GM19324 (cell line): Measurements from ENCODE around the gene SHOC2.
A peak's percentile ranks its signal among the peaks of the same experiment; 100 is the strongest.

Experiments
- ATAC-seq: cut with Tn5 transposase; IDR thresholded peaks from one replicate; pipeline ENCODE4 v1.9.1; 2021; ENCODE audit warnings: mild to moderate bottlenecking, moderate library complexity; ENCODE audit not compliant: unreplicated experiment, low FRiP score

The SHOC2 gene

GRCh38 chr10:110919349-110919931 lies at the start of gene SHOC2:
TSS of gene SHOC2 (plus strand) at chr10:110919604. CDS start at chr10:110964359, 44,755 bp downstream.
- ATAC-seq: no peak

GRCh38 chr10:110870823-110871297 lies 48.5 kb upstream of the SHOC2 start:
- ATAC-seq: no peak

DNA sequence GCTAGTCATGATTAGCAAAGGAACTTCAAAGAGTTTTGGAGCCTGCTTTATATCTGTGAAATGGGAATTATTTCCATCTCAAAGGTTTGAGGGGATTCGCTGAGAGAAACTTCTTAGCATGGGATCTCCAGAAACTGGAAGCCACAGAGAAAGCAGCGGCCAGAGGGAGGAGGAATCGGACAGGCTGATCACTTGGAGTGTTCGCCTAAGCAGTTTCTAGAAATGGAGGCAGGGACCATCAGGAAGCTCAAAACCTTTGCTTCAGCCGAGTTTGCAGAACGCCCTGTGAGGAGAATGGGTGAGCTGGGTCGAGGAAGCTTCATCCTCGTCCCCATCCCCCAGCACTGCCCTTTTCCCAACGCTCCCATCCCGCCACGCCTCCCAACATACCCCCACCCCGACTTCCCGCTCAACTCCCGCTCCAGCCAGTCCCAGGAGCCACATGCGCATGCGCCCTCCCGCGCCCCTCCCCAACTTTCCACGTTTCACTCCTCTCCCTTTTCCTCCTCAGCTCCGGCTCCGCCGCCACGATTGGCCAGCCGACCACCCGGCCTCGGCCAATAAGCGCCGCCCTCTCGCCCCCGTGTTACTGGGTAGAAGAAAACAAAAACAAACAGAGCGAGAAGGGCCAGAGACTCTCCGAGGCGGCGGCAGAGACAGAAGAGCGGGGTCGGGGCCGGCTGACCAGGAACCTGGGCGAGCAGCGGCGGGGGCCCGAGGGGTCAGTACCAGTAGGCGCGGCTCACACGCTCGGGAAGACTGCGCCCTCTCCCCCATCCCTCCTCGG lies 47.9 kb upstream of the SHOC2 start, which contains the start of gene PDCD4:
Gene PDCD4, plus strand, starts transcription at position 631 of the 787 bp plus-strand sequence. CDS start 4,100 bp downstream, outside the sequence.
- ATAC-seq: peak; percentile 76

DNA sequence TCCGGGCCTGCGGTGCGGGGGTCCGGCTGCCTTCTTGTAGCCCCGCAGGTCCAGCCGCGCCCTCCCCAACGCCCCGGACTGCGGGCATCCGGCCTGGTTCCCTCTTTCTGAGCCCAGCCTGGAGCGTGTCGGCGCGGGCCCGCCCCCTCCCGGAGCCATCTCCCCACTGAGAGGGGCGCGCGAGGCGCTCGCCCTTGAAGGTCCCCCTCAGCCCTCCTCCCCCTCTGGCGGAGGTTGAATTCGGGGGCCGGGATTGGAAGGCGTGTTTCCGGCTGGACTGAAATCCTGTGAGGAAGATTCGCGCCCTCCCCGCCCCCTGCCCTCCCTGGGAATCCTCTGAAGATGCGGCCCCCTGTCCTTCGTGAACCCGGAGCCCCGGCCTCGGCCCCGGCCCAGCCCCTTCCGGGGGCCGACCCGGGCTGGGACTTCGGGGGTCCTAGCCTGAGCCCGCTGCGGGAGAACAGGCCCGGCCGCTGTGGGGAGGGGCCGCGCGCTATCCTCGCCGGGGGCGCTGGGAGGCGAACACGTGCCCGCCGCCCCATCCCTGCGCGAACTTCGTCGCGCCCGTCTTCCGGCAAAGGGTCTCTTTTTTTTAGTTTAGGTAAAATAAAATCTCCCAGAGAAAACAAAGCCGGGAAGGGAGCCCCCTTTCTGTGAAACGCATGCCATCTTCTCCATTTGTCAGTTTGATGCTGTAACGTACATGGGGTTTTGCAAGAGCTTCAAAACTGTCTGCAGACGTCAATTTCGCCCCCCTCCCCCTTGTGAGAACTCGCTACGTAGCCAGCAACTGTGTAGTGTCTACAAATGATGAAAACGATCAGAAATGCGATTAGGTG lies 47.0 kb upstream of the SHOC2 start:
- ATAC-seq: peak; percentile 40

DNA sequence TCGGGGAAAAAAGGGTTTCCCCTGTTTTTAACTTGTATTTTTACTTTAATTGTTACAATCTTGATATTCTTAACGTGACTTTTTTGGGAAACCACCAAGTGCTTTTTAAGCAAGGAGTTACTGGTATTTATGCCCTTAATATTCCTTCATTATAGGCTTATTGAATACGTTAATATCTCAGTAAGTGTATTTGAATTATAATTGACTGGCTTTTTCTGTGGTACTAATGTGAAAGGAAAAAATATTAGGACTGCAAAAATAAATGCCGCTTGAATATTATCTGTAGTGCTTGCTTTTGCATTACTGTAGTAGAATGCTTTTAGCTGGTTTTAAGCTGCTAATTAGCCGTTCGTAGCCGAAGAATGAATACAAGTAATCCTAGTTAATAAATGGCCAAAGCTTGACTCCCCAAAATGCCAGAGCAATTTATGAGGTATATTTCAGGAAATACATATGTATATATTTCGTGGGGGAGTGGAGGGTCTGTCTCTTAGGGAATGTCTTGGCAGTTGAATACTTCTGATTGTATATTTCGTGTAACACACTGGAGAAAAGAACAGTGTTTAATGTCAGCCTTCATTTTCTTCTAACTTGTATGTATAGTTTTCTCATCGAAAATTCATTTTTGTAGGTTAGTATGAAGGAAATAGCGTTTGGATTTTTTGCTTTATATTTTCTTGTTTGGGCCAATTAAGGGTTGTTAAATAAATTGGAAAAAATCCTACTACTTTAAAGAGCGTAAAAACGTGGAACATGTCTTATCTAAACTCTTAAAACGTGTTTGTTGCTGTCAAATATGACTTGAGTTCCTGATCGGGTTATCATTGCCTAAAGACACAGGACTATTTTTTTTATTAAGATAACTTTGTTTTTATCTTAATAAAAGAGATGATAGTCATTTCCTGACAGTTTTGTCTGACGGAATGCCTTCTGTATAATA lies 46.1 kb upstream of the SHOC2 start:
- no peak for ATAC-seq

- no peak for ATAC-seq
These were observed 45.5 kb upstream of the SHOC2 start for GRCh38 chr10:110873951-110874350.

- ATAC-seq: no peak
These were observed 43.4 kb upstream of the SHOC2 start for GRCh38 chr10:110876000-110876399.

GRCh38 chr10:110876788-110877187 lies 42.6 kb upstream of the SHOC2 start:
- no peak for ATAC-seq

DNA sequence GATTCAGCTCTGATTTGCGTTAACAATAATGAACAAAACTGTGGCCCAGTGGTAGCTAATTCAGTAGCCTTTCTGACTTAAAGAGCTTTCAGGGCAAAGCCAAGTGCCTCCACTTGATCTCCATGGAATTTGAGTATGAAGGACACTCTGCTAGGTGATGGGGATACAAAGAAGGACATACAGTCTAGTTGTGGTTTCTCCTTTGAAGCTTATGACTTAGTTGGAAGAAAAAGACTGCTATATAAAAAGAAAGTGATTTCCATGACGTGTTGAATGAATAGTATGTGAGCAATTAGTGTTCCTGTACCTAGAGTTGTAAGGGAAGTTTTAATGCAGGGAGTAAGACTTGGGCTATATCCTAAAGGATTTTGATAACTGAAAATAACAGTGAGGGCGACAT lies 39.4 kb upstream of the SHOC2 start:
- ATAC-seq: no peak

GRCh38 chr10:110881247-110881646 lies 38.2 kb upstream of the SHOC2 start:
- ATAC-seq: no peak

GRCh38 chr10:110881905-110882304 lies 37.5 kb upstream of the SHOC2 start:
- no peak for ATAC-seq

DNA sequence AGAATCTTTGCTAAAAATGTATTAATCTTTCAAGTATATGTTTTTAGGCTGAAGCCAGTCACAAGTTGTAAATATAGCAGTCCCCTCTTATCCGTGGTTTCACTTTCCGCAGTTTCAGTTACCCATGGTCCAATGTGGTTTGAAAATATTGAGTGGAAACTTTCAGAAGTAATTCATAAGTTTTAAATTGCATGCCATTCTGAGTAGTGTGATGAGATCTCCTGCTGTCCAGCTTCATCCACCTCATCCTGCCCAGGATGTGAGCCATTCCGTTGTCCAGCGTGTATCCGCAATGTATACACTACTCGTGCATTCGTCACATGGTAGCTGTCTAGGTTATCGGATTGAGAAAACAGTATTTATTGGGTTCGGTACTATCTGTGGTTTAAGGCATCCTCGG lies 35.5 kb upstream of the SHOC2 start:
- no peak for ATAC-seq

DNA sequence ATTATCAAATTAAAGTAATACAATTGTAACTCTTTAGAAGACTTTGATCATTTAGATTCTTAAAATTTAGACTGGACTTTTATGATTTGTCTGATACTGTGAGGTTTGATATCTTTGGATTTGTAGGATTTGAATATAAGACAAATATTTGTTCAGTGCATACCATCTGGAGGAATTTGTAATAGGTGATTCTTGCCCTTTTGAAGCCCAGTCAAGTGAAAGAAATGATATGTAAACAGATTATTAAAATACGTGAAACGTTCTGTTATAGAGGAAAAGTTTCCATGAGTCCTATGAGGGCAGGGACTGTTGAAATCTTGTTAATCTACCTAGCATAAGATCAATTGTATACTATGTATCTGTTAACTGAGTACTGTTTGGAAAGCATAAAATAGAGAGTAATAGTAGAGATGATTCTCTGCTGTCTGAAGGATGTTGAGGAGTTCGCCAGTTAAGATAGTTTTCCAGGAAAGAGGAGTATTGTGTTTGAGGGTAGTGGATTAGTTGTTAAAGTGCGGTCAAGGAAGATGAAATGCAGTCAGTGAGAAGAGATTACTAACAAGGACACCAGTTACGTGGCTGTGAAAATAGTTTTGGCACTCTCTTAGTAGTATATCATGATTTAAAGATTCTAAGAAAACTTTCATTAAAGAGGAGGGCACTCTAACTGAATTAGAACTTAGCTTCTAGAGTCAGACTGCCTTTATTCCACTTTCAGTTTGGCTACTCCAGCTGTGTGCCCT lies 33.3 kb upstream of the SHOC2 start:
- ATAC-seq: no peak

GRCh38 chr10:110887560-110887959 lies 31.8 kb upstream of the SHOC2 start:
- ATAC-seq: no peak

- ATAC-seq: no peak
These were observed 26.7 kb upstream of the SHOC2 start for GRCh38 chr10:110892602-110893288.

- ATAC-seq: no peak
These were observed 25.7 kb upstream of the SHOC2 start for GRCh38 chr10:110893559-110894179.

GRCh38 chr10:110897184-110897583 lies 22.2 kb upstream of the SHOC2 start:
- ATAC-seq: no peak

GRCh38 chr10:110898391-110898790 lies 21.0 kb upstream of the SHOC2 start:
- ATAC-seq: no peak
